ENCODE measurements around the gene RFLNA.
"Not testable (repeated sequence)": the region's sequence is repeated elsewhere in the genome, so short reads cannot be mapped to it uniquely, and the experiment has no call there.

The RFLNA gene

DNA sequence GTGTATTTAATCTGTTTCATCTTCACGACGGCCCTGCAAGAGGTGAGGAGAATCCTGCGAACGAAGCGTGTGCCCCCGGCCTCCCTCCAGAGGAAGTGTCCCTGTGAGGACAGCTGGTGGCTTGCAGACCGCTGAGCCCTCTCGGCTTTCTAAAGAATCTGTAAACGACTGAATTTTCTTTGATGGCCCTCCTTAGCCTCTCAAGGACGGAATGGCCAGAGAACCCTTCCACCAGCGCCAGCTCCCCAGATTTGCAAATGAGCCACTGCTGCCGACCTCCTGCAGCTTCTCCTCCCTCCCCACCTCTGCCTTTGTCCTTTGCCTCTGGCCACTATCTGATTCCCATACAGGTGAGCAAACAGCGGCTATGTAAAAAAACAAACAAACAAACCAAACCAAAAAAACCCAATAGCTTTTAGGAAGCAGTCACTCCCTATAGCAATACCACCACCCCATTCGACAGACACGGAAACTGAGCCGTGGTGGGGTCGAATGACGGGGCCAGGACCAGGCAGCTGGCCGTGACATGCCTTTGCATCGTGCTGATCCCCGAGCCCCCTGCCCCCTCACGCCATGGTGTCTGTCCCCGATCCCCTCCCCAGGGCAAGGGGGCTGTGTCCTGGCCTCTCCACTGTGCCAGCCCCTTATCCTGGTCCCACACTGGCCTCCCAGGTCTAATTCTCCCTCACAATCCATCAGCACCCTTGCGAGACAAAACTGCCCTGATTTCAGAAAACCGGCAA is 23.6 kb downstream of the RFLNA start:
- DNase-seq (ENCODE audit: extremely low read depth in 1 of 2, low read depth in 1 of 2) = no peak

GRCh38 chr12:124319368-124320050 is 24.6 kb downstream of the RFLNA start:
- no peak for DNase-seq (ENCODE audit: extremely low read depth in 1 of 2, low read depth in 1 of 2)

GRCh38 chr12:124321040-124321481 is 26.2 kb downstream of the RFLNA start:
- DNase-seq (ENCODE audit: extremely low read depth in 1 of 2, low read depth in 1 of 2) = peak in 1 of 2 donors; percentile 32

DNA sequence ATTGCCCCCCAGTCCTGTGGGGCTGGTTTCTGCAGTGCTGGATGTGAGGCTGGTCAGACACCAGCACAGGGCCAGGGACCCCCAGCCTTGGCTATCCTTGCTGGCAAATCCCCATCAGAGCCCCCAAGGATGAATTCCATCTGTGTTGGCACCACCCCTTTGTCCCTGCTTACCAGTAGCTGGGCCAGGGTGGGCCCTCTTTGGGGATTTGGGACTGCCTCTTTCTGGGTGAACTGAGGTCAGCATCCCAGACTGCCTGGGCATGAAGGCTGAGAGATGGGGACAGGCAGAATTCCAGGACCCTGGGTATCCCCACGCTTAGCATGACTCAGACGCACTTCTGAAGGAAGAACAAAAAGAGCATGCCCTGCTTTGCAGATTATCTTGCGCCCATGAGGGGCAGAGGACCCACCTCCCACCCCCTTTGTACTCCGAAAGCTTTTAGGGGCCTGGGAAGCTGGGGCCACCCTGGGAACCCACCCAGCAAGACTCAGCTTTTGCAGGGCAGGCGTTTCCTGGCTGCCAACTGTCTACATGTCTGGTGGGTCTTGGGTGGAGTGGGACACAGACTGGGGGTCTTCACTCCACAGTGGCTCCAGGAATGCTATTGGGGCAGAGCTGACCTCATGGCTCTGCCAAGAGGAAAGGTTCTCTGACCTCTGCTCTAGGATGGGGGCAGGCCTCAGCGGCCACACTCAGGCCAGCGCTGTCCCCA is 26.8 kb downstream of the RFLNA start:
- no peak for DNase-seq (ENCODE audit: extremely low read depth in 1 of 2, low read depth in 1 of 2)

DNA sequence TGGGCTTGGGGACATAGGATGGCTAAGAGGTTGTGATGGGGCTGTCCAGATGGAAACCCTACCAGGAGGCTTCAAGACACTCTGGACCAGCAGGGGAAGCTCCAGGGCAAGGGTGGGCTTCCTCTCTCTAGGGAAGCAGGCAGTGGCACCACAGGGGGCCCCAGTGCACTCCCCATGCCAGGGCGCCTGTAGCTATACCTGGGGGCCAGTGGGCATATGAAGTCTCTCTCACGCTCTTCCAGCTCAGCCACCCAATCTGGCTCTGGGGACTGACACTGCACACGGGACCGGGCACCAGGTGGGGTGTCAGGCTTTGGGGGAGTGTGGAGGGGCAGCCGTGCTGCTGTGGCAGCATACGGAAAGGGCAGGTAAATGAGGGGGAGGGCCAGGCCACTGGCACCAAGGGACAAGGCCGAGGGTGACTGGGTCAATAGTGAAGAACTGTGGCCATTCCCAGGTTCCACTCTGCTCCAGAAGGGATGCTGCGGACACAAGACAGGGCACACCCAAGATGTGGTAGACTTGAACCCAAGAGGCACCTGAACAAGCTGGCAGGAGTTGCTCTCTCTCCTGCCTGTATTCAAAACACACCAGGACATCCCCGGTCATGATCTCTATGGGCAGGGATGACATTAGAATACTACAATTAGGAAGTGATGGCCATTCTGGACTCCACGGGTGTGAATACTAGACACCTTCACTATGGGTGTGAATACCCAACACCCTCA is 27.5 kb downstream of the RFLNA start:
- DNase-seq (ENCODE audit: extremely low read depth in 1 of 2, low read depth in 1 of 2) = no peak

DNA sequence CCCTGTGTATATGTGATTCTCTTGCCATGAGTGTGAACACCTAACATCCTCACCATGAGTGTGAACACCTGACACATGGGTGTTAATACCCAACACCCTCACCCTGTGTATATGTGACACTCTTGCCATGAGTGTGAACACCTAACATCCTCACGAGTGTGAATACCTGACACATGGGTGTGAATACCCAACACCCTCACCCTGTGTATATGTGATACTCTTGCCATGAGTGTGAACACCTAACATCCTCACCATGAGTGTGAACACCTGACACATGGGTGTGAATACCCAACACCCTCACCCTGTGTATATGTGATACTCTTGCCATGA is 28.1 kb downstream of the RFLNA start:
- DNase-seq (ENCODE audit: extremely low read depth in 1 of 2, low read depth in 1 of 2) = not testable (repeated sequence)

DNA sequence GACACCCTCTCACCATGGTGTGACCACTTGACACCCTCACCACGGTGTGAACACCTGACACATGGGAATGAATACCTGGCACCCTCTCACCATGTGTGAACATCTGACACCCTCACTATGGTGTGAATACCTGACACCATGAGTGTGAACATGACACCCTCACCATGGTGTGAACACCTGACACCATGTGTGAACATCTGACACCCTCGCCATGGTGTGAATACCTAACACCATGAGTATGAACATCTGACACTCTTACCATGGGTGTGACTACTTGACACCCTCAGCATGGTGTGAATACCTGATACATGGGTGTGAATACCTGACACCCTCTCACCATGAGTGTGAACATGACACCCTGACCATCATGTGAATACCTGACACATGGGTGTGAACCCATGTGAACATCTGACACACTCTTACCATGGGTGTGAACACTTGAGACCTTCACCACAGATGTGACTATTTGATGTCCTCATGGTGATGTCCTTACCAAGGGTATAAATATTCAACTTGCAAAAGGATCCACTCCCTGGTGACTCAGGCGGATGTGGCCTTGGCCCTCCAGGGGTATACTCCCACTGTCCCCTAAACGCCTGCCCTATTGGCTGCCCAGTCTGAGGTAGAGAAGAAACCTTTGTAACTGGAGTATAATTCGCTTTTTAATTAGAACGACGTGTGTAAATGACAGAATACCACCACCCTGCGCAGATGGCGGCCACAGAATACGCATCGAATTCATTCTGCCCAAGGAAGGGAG is 29.1 kb downstream of the RFLNA start:
- no peak for DNase-seq (ENCODE audit: extremely low read depth in 1 of 2, low read depth in 1 of 2)

DNA sequence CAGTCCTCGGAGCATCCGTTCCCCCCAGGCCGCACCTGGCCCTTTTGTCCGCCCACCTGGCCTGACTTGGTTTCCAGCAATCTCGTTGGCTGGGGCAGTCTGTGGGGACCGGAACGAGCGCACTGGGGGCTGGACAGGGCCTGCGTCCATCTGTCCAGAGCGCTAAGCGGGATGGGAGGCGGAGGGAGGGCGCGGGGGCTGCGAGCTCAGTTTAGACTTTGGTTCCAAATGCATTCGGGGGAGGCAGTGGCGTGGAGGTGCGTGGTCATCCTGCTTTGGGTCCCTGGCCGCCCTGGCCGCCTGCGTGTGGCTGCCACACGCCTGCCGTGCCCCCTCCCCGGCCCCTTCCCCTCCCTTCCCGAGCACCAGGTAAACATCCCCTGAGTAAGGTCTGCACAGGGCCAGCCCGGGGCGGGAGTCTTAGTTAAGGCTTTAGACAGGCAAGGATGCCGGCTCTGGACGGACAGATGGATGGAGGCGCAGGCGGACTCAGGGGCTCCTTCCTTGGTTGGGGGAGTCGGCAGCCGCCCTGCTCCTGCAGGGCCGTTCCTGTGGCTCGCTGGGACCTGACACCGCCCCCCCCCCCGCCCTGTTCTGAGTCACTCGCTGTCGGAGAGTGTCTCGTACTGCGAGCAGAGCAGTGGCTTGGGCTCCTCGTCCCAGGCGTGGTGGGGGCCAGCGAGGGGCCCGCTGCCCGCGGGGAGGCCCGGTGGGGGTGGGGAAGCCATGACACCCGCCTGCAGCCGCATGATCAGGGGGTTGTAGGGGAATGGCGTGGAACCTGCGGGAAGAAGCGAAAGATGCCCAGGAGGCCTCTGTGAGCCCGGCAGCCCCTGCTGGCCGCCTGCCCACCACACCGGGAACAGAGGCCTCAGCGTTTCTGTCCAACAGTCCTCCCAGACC is 30.2 kb downstream of the RFLNA start:
- DNase-seq (ENCODE audit: extremely low read depth in 1 of 2, low read depth in 1 of 2) = no peak

DNA sequence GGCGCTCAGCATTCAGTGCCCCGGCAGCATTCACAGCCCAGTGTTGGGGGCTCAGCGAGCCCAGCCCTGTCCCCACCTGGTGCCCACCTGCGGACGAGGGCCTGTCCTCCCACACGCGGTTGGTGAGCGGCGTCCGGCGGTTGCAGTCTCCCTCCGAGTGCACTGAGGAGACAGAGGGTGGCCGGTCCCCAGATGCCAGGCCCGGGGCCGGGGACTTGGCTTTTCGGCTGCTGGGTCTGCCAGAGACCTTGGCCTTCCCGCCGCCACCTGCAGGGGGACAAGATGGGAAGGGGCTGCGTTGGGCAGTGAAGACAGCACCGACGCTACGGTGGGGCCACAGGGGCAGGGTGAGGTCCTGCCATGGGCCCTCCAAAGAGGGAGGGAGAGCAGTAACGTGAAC is 31.2 kb downstream of the RFLNA start:
- DNase-seq (ENCODE audit: extremely low read depth in 1 of 2, low read depth in 1 of 2) = no peak

DNA sequence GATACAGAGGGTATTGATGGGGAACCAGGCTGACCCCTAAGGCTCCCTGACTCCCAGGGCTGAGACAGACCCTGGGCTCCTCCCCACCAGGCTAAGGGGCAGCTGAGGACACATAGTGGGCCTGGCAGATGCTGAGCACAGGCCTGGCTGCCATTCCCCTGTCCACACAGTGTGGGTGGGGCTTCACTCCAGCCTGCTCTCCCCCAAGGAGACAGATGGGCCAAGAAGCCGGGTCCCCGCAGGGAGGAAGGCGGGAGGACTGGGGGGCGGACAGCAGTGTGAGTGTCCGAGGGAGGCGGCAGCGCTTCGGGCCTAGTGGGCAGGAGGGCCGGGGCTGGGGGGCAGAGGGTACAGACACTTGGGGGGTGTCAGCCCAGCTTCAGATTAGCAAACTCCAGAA is 32.0 kb downstream of the RFLNA start:
- no peak for DNase-seq (ENCODE audit: extremely low read depth in 1 of 2, low read depth in 1 of 2)

GRCh38 chr12:124327362-124328043 is 32.6 kb downstream of the RFLNA start:
- DNase-seq (ENCODE audit: extremely low read depth in 1 of 2, low read depth in 1 of 2) = no peak

GRCh38 chr12:124328116-124328515 is 33.2 kb downstream of the RFLNA start:
- DNase-seq (ENCODE audit: extremely low read depth in 1 of 2, low read depth in 1 of 2) = no peak

DNA sequence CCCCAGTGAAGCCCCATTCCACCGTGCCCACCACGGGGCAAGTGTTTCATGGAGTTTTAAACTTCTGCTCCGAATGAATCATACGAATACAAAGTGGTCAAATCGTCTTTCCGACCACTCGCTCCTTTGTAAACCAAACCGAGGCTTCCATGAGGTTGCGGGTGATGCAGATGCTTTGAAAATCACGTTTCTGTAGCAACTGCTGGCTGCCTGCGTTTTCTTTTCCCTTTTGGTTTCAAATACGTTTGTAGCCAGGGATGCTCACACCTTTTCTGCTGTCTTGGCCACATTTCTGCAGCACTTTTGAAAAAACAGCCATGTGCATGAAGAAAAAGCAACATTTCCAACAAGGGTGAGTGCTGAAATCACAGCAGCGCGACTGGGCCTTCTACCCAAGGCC is 33.7 kb downstream of the RFLNA start:
- DNase-seq (ENCODE audit: extremely low read depth in 1 of 2, low read depth in 1 of 2) = no peak

DNA sequence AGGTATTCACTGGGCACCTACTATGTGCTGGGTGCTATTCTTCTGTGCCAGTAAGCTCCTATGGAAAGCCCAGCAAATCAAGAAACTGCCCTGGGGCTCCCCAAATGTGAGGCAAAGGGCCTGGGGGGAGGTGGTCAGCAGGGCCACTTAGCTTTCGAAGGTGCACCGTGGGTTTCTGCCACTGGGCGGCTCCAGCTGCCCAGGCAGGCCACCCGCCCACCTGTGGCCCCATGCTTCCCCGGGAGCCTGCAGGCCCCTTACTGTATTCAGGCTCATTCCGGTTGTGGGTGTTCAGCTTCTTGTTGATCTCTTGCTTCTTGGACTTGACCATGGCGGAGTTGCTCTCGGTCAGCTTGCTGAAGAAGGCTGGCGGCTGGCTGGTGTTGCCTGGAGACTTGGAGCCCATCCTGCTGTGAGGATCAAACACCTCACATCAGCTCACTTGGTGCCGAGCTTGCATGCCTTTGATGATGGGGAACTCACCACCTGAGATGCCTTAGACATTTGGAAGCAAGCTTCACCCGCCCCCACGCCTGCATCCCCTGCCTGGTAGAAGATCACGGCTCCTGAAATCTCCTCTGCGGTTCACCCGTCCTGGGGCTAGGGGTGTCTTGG is 37.3 kb downstream of the RFLNA start:
- DNase-seq (ENCODE audit: extremely low read depth in 1 of 2, low read depth in 1 of 2) = no peak

GRCh38 chr12:124332900-124333299 is 38.0 kb downstream of the RFLNA start:
- no peak for DNase-seq (ENCODE audit: extremely low read depth in 1 of 2, low read depth in 1 of 2)

DNA sequence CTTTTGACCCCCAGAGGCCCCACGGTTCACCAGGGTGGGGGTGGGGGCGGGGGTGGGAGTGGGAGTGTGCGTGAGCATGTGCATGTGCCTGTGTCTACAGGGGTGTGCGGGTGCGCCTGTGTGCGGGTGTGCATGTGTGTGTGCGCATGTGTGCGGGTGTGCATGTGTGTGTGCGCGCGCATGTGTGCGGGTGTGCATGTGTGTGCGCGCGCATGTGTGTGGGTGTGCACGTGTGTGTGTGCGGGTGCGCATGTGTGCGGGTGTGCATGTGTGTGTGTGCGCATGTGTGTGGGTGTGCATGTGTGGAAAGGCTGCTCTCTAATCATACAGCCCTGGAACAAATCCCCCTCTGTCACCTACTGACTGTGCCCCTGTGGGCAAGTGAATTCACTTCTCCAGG is 38.8 kb downstream of the RFLNA start:
- no peak for DNase-seq (ENCODE audit: extremely low read depth in 1 of 2, low read depth in 1 of 2)

DNA sequence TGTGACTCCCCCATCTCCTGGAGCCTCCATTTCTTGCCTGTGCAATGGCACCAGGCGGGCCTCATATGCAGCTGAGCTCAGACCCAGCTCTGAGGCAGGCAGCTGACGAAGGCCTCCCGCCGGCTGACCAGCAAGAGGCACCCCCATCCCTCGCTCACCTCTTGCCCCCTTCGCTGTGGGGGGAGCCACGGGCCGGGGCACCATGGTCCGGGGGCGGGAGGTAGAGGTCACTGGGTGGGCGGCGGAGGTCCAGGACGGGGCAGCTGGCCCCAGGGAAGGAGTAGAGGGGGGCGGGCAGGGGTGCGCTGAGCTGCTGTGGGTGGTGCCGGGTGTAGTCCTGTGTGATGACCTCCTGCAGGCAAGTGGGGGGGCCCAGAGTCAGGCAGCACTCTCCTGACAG is 39.4 kb downstream of the RFLNA start:
- no peak for DNase-seq (ENCODE audit: extremely low read depth in 1 of 2, low read depth in 1 of 2)

DNA sequence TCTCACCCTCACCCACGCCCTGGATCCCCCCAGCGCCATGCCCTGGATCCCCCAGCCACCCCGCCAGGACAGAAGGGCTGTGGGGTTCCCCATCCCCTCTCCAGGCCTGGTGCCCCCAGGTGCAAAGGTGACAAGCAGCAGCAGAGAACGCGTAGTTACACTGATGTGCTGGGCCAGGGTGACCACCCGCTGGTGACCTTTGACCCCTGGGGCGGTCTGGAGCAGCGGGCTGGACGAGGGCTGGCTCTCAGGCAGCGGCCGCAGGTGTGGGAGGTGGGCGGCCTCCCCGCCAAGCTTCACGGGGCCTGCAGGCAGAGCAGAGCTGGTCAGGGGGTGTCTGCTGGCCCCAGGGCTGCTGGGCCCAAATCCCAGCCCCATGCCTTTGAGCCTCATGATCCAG is 40.1 kb downstream of the RFLNA start:
- no peak for DNase-seq (ENCODE audit: extremely low read depth in 1 of 2, low read depth in 1 of 2)

All from activated CD8-positive, alpha-beta memory T cell treated with anti-CD3 and anti-CD28 coated beads for 1 hour (primary cell).